Osteoblast (primary cell): Measurements from ENCODE around the gene MCFD2. TPM values are rescaled to one million over a fixed set of nuclear protein-coding genes. Genes with fewer than 3 reads are reported as not detected.

ENCODE experiments used
- DNase-seq: peaks from one replicate; pipeline ENCODE4 v3.0.0; 2011; ENCODE audit warnings: low spot score, mixed read lengths; ENCODE audit not compliant: insufficient read length; ENCODE audit errors: missing footprints
- H2AFZ ChIP-seq: 2 replicates; pipeline ENCODE4 v1.6.0; 2011; ENCODE audit warnings: mild to moderate bottlenecking, low read length
- H3K27ac ChIP-seq: 2 replicates; pipeline ENCODE4 v1.5.1; 2011; ENCODE audit warnings: mild to moderate bottlenecking, low read depth, low read length, moderate library complexity
- H3K27me3 ChIP-seq: 2 replicates; pipeline ENCODE4 v1.6.0; 2012; ENCODE audit warnings: mild to moderate bottlenecking, control low read depth, inconsistent platforms, low read length, moderate library complexity; ENCODE audit not compliant: insufficient read depth
- H3K36me3 ChIP-seq: 2 replicates; pipeline ENCODE4 v1.5.1; 2011; ENCODE audit warnings: mild to moderate bottlenecking, low read length, control low read depth, moderate library complexity; ENCODE audit not compliant: insufficient read depth
- H3K4me1 ChIP-seq: 2 replicates; pipeline ENCODE4 v1.5.1; 2011; ENCODE audit warnings: mild to moderate bottlenecking, low read length, control low read depth, moderate library complexity; ENCODE audit not compliant: insufficient read depth
- H3K4me2 ChIP-seq: 2 replicates; pipeline ENCODE4 v1.6.0; 2011; ENCODE audit warnings: mild to moderate bottlenecking, low read length; ENCODE audit not compliant: insufficient read depth
- H3K4me3 ChIP-seq: fragments of 200-600 bp; sonication (generic); 3 replicates; pipeline ENCODE4 v1.5.1; 2012; ENCODE audit warnings: mild to moderate bottlenecking, low read length, inconsistent platforms; ENCODE audit not compliant: insufficient read depth
- H3K79me2 ChIP-seq: 2 replicates; pipeline ENCODE4 v1.6.0; 2012; ENCODE audit warnings: mild to moderate bottlenecking, low read length, control low read depth, inconsistent platforms; ENCODE audit not compliant: insufficient read depth
- H3K9me3 ChIP-seq: 2 replicates; pipeline ENCODE4 v1.5.1; 2011; ENCODE audit warnings: low read depth, low read length, control low read depth
- H4K20me1 ChIP-seq: 2 replicates; pipeline ENCODE4 v1.6.0; 2012; ENCODE audit warnings: mild to moderate bottlenecking, low read length, control low read depth; ENCODE audit not compliant: insufficient read depth
- total RNA-seq: library from RNA; depleted of rRNA; stranded (reverse); fragments of >200 nt; gene quantifications from 2 replicates; pipeline ENCODE4 v1.2.3, GENCODE V29; 2012
- TF ChIP-seq, protein P1 (sequence below): IDR thresholded peaks from 2 replicates; pipeline ENCODE4 v1.5.1; 2011; ENCODE audit warnings: mild to moderate bottlenecking, low read depth, low read length, moderate library complexity; ENCODE audit errors: extremely low read depth

MCFD2 gene
- total RNA-seq, 1 donor = 136 TPM

DNA sequence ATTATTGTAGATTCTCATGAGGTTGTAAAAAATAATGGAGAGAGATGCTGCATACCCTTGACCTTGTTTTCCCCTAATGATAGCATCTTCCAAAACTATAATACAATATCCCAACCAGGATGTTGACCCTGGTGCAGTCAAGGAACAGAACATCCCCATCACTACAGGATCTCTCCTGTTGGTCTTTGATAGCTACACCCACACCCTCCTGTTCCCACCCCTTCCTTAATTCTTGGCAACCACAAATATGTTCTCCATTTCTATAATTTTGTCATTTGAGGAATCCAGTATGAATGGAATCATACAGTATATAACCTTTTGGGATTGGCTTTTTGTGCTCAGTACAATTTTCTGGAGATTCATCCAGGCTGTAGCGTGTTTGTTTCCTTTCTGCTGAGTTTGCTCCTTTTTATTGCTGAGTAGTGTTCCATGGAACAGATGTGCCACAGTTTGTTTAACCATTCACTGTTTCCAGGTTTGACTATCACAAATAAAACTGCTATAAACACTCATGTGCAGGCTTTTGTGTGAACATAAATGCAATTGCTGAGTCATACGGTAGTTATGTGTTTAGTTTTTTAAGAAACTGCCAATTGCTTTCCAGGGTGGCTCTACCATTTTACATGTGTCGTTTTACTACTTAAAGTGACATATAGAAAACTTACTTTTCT lies 22.2 kb downstream of the MCFD2 start:
- no peak overlapping the region for H3K4me3 ChIP-seq
- peaks cover 10% of the 10 kb centered on the region for H3K4me1 ChIP-seq
- H4K20me1 ChIP-seq = no peaks in the 10 kb centered on the region
- TF ChIP-seq, protein P1, sequence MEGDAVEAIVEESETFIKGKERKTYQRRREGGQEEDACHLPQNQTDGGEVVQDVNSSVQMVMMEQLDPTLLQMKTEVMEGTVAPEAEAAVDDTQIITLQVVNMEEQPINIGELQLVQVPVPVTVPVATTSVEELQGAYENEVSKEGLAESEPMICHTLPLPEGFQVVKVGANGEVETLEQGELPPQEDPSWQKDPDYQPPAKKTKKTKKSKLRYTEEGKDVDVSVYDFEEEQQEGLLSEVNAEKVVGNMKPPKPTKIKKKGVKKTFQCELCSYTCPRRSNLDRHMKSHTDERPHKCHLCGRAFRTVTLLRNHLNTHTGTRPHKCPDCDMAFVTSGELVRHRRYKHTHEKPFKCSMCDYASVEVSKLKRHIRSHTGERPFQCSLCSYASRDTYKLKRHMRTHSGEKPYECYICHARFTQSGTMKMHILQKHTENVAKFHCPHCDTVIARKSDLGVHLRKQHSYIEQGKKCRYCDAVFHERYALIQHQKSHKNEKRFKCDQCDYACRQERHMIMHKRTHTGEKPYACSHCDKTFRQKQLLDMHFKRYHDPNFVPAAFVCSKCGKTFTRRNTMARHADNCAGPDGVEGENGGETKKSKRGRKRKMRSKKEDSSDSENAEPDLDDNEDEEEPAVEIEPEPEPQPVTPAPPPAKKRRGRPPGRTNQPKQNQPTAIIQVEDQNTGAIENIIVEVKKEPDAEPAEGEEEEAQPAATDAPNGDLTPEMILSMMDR = no peak
- no peaks in the 10 kb centered on the region for H3K79me2 ChIP-seq
- no peaks in the 10 kb centered on the region for H3K9me3 ChIP-seq
- H3K4me2 ChIP-seq = no peak overlapping the region
- no peak for DNase-seq
- no peaks in the 10 kb centered on the region for H3K27me3 ChIP-seq
- no peak overlapping the region for H2AFZ ChIP-seq
- no peaks in the 10 kb centered on the region for H3K36me3 ChIP-seq
- H3K27ac ChIP-seq = no peak overlapping the region

DNA sequence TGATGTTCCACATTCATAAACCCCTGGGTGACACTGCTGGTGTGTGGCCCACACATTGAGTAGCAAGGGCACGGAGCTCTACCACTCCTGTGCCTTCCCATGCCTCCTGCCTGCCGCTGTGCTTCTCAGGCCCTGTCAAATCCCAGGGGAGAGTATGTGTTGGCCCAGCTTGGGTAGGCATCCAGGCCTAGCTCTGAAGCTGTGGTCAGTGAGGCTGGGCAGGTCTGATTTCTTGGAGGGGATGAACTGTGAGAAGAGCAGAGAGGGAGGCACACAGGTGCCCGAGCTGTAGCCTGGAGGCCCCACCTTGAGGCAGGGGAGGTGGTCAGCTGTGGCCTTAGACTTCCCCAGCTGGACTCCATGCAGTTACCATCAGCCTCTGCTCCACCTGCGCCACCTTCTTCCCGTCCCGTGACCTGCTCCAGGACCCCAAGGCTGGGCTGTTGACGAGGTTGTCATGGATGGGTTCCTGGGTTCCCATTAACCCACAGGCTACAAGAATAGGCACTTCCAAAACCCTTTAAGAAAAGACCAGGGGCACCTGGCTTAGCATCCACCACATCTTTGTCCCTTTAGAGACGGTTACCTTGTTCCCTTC lies 23.6 kb downstream of the MCFD2 start:
- H4K20me1 ChIP-seq = no peaks in the 10 kb centered on the region

DNA sequence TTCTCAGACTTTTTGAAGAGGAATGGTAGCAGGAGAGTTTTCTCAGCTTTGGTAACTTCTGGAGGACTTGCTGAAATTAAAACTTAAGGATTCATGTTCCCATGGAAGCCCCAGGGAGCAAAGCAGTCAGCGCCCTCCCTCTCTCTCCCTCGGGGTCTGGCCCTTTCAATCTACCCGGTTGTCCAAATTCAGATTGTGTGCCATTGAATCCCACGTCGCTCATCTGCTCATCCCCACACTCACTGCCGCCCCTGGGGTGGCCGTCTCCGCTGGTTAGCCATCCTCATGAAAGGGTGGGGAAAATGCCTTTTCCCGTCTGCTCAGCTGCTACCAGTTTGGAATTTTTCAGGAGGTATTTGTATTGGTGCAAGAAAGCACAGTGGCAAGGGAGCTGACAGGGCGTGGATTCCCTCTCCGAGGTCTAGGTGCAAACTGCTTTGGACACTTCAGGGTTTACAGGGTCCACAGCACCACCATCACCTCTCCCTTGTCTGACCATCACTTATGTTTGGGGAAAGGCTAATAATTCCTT lies 27.1 kb downstream of the MCFD2 start:
- Histone ChIP-seq H3K27ac (peak overlapping the region; percentile 100), H3K36me3 (no peaks in the 10 kb centered on the region), H4K20me1 (no peaks in the 10 kb centered on the region), H3K4me2 (peak overlapping the region; percentile 57), H3K27me3 (no peaks in the 10 kb centered on the region), H3K9me3 (no peaks in the 10 kb centered on the region), H3K4me1 (peaks cover 60% of the 10 kb centered on the region), H3K79me2 (no peaks in the 10 kb centered on the region), H2AFZ (peak overlapping the region; percentile 54), H3K4me3 (no peak overlapping the region)
- TF ChIP-seq, protein P1 = no peak
- no peak for DNase-seq

More for the DNA sequence above, 23.6 kb downstream of the MCFD2 start:
- no peaks in the 10 kb centered on the region for H3K36me3 ChIP-seq
- H3K27me3 ChIP-seq = no peaks in the 10 kb centered on the region
- no peak for DNase-seq
- no peaks in the 10 kb centered on the region for H3K9me3 ChIP-seq
- no peaks in the 10 kb centered on the region for H3K79me2 ChIP-seq
- H3K4me1 ChIP-seq = peaks cover 24% of the 10 kb centered on the region
- H3K4me2 ChIP-seq = no peak overlapping the region
- TF ChIP-seq, protein P1 = no peak
- no peak overlapping the region for H2AFZ ChIP-seq
- no peak overlapping the region for H3K4me3 ChIP-seq
- peak overlapping the region; percentile 24 for H3K27ac ChIP-seq
